GM19099 (cell line): ENCODE results near the gene ERC2.

Experiments
- POLR2A ChIP-seq: IDR thresholded peaks from 3 replicates; pipeline ENCODE4 v1.6.1; 2011; ENCODE audit warnings: low read depth; ENCODE audit not compliant: insufficient read length; ENCODE audit errors: extremely low read depth

The ERC2 gene

GRCh38 chr3:55605443-55606236 is 862.6 kb downstream of the ERC2 start:
- TF ChIP-seq POLR2A = no peak

GRCh38 chr3:55604846-55605245 is 863.4 kb downstream of the ERC2 start:
- TF ChIP-seq POLR2A = no peak

- TF ChIP-seq POLR2A = no peak
These were observed 863.9 kb downstream of the ERC2 start for GRCh38 chr3:55604402-55604801.

GRCh38 chr3:55601366-55602080 is 866.7 kb downstream of the ERC2 start:
- no peak for TF ChIP-seq POLR2A

- no peak for TF ChIP-seq POLR2A
These were observed 870.0 kb downstream of the ERC2 start for GRCh38 chr3:55598224-55598623.

- TF ChIP-seq POLR2A = no peak
These were observed 870.6 kb downstream of the ERC2 start for GRCh38 chr3:55597641-55598040.

GRCh38 chr3:55596212-55596611 is 872.1 kb downstream of the ERC2 start:
- TF ChIP-seq POLR2A = no peak

- no peak for TF ChIP-seq POLR2A
These were observed 872.8 kb downstream of the ERC2 start for GRCh38 chr3:55595420-55595819.

- TF ChIP-seq POLR2A = no peak
These were observed 875.7 kb downstream of the ERC2 start for GRCh38 chr3:55592572-55592971.

GRCh38 chr3:55591888-55592287 is 876.4 kb downstream of the ERC2 start:
- no peak for TF ChIP-seq POLR2A

- no peak for TF ChIP-seq POLR2A
These were observed 880.0 kb downstream of the ERC2 start for GRCh38 chr3:55588146-55588765.

- TF ChIP-seq POLR2A = no peak
These were observed 882.4 kb downstream of the ERC2 start for GRCh38 chr3:55585856-55586255.

GRCh38 chr3:55584716-55585368 is 883.4 kb downstream of the ERC2 start:
- TF ChIP-seq POLR2A = no peak

- TF ChIP-seq POLR2A = no peak
These were observed 884.2 kb downstream of the ERC2 start for GRCh38 chr3:55584030-55584429.

GRCh38 chr3:55583475-55583874 is 884.8 kb downstream of the ERC2 start:
- no peak for TF ChIP-seq POLR2A
